Vagina (tissue), 2 donors: ENCODE results near the gene PDE1C. TPM values are rescaled to one million over a fixed set of nuclear protein-coding genes. Genes with fewer than 3 reads are reported as not detected.

Experiments used
- DNase-seq, 2 donors: peaks; one replicate each; pipeline ENCODE4 v3.0.0-alpha.2; 2017; ENCODE audit errors: extremely low spot score in 2 of 2
- H3K27ac ChIP-seq: fragments of 200-600 bp; sonication (generic); one replicate; pipeline ENCODE4 v1.5.1; 2019
- H3K27me3 ChIP-seq: fragments of 200-600 bp; sonication (generic); one replicate; pipeline ENCODE4 v1.5.1; 2019
- H3K36me3 ChIP-seq, 2 donors: fragments of 200-600 bp; sonication (generic); one replicate each; pipeline ENCODE4 v1.5.1; 2017 to 2019
- H3K4me1 ChIP-seq: fragments of 200-600 bp; sonication (generic); one replicate; pipeline ENCODE4 v1.5.1; 2019
- H3K4me3 ChIP-seq, 2 donors: fragments of 200-600 bp; sonication (generic); 1 replicate in 1 of 2; 2 replicates in 1 of 2; pipeline ENCODE4 v1.5.1; 2016 to 2019
- H3K9me3 ChIP-seq: fragments of 200-600 bp; sonication (generic); one replicate; pipeline ENCODE4 v1.5.1; 2019
- CTCF ChIP-seq, 3 experiments: fragments of 450-650 bp in 2 of 3; fragments of 200-600 bp in 1 of 3; sonication (generic) in 1 of 3; IDR thresholded peaks; one replicate each; pipeline ENCODE4 v1.5.1; 2017 to 2019; ENCODE audit warnings: antibody characterized with exemption in 3 of 3, mild to moderate bottlenecking in 2 of 3, moderate library complexity in 2 of 3
- POLR2A ChIP-seq, 2 donors: fragments of 450-650 bp; IDR thresholded peaks; one replicate each; pipeline ENCODE4 v1.6.1; 2017; ENCODE audit warnings: antibody characterized with exemption in 2 of 2, mild to moderate bottlenecking in 2 of 2, moderate library complexity in 2 of 2
- POLR2AphosphoS5 ChIP-seq, 2 donors: sonication (generic); formaldehyde crosslinking; IDR thresholded peaks; one replicate each; pipeline ENCODE4 v1.9.0; 2017; ENCODE audit warnings: antibody characterized with exemption in 2 of 2, mild to moderate bottlenecking in 2 of 2, low read depth in 1 of 2; ENCODE audit not compliant: insufficient read depth in 1 of 2
- intact Hi-C: fragments of 100-400 bp; cut with DNase I; formaldehyde crosslinking; loops from one replicate; pipeline ENCODE4 v1.15.1; 2023
- total RNA-seq: library from RNA; depleted of rRNA; stranded (reverse); fragments of >200 nt; gene quantifications from one replicate; pipeline ENCODE4 v1.2.3, GENCODE V29; 2016

PDE1C gene
- total RNA-seq, 1 donor from 2014 or later = 19.2 TPM

- no peaks in the 10 kb centered on the region for H3K27me3 ChIP-seq
- no peak overlapping the region for H3K4me3 ChIP-seq
- intact Hi-C loops = no loop called here
- DNase-seq = no peak
- H3K4me1 ChIP-seq = no peaks in the 10 kb centered on the region
- no peaks in the 10 kb centered on the region for H3K9me3 ChIP-seq
- H3K27ac ChIP-seq = no peak overlapping the region
- H3K36me3 ChIP-seq = no peaks in the 10 kb centered on the region
- TF ChIP-seq CTCF (IDR thresholded peaks at IDR 0.05) = no peak
- no peak for TF ChIP-seq POLR2A (IDR thresholded peaks at IDR 0.05)
- TF ChIP-seq POLR2AphosphoS5 (IDR thresholded peaks at IDR 0.05; ENCODE audit: insufficient read depth in 1 of 2, low read depth in 1 of 2) = no peak
These were observed 209.3 kb downstream of the PDE1C start for GRCh38 chr7:31860925-31861324.

- TF ChIP-seq CTCF (IDR thresholded peaks at IDR 0.05) (no peak), POLR2A (IDR thresholded peaks at IDR 0.05) (no peak), POLR2AphosphoS5 (IDR thresholded peaks at IDR 0.05; ENCODE audit: insufficient read depth in 1 of 2, low read depth in 1 of 2) (no peak)
- H3K9me3 ChIP-seq = no peaks in the 10 kb centered on the region
- H3K4me1 ChIP-seq = no peaks in the 10 kb centered on the region
- H3K27ac ChIP-seq = no peak overlapping the region
- no peaks in the 10 kb centered on the region for H3K36me3 ChIP-seq
- DNase-seq = no peak
- intact Hi-C loops = no loop called here
- H3K4me3 ChIP-seq = no peak overlapping the region
- no peaks in the 10 kb centered on the region for H3K27me3 ChIP-seq
These were observed 212.2 kb downstream of the PDE1C start for GRCh38 chr7:31858055-31858454.

- intact Hi-C loops = no loop called here
These were observed 213.0 kb downstream of the PDE1C start for GRCh38 chr7:31857172-31857571.

GRCh38 chr7:31856337-31856736 lies 213.9 kb downstream of the PDE1C start:
- intact Hi-C loops = no loop called here
- H3K27ac ChIP-seq = no peak overlapping the region
- H3K4me1 ChIP-seq = no peaks in the 10 kb centered on the region
- H3K4me3 ChIP-seq = no peak overlapping the region
- no peaks in the 10 kb centered on the region for H3K27me3 ChIP-seq
- H3K9me3 ChIP-seq = no peaks in the 10 kb centered on the region
- no peaks in the 10 kb centered on the region for H3K36me3 ChIP-seq
- TF ChIP-seq POLR2AphosphoS5 (IDR thresholded peaks at IDR 0.05; ENCODE audit: insufficient read depth in 1 of 2, low read depth in 1 of 2) = no peak
- no peak for TF ChIP-seq POLR2A (IDR thresholded peaks at IDR 0.05)
- TF ChIP-seq CTCF (IDR thresholded peaks at IDR 0.05) = no peak
- no peak for DNase-seq

More at GRCh38 chr7:31857172-31857571, 213.0 kb downstream of the PDE1C start:
- TF ChIP-seq POLR2AphosphoS5 (IDR thresholded peaks at IDR 0.05; ENCODE audit: insufficient read depth in 1 of 2, low read depth in 1 of 2) (no peak), CTCF (IDR thresholded peaks at IDR 0.05) (no peak), POLR2A (IDR thresholded peaks at IDR 0.05) (no peak)
- Histone ChIP-seq H3K27me3 (no peaks in the 10 kb centered on the region), H3K4me3 (no peak overlapping the region), H3K27ac (no peak overlapping the region), H3K4me1 (no peaks in the 10 kb centered on the region), H3K36me3 (no peaks in the 10 kb centered on the region), H3K9me3 (no peaks in the 10 kb centered on the region)
- DNase-seq = no peak

- intact Hi-C loops = no loop called here
- DNase-seq = no peak
- H3K27me3 ChIP-seq = no peaks in the 10 kb centered on the region
- TF ChIP-seq CTCF (IDR thresholded peaks at IDR 0.05) = no peak
- no peak for TF ChIP-seq POLR2A (IDR thresholded peaks at IDR 0.05)
- no peak for TF ChIP-seq POLR2AphosphoS5 (IDR thresholded peaks at IDR 0.05; ENCODE audit: insufficient read depth in 1 of 2, low read depth in 1 of 2)
- H3K4me3 ChIP-seq = no peak overlapping the region
- H3K36me3 ChIP-seq = no peaks in the 10 kb centered on the region
- no peaks in the 10 kb centered on the region for H3K4me1 ChIP-seq
- no peaks in the 10 kb centered on the region for H3K9me3 ChIP-seq
- H3K27ac ChIP-seq = no peak overlapping the region
These were observed 214.7 kb downstream of the PDE1C start for GRCh38 chr7:31855530-31855929.
